ENCODE data around the gene KPTN. TPM values are rescaled to one million over a fixed set of nuclear protein-coding genes. Genes with fewer than 3 reads are reported as not detected.

Gene KPTN
- total and polyA plus RNA-seq, 2 of the 8 experiments (the other 6 are each of a cell fraction or from before 2014, with no cell fraction given), result 23.6 to 31.3 TPM

GRCh38 chr19:47503130-47503825, 19.3 kb upstream of the KPTN start:
- Histone ChIP-seq H2AK5ac (ENCODE audit: low read depth, low read length) (no peak overlapping the region), H3K23me2 (ENCODE audit: low read depth, low read length) (no peaks in the 10 kb centered on the region), H3K4me2 (ENCODE audit: insufficient read depth in 1 of 2, low read depth in 2 of 2, low read length in 2 of 2) (no peak overlapping the region), H2BK20ac (ENCODE audit: low read length) (no peak overlapping the region), H3K79me1 (ENCODE audit: low read depth, low read length) (peaks cover 6% of the 10 kb centered on the region), H3K27ac (ENCODE audit: low read depth, low read length) (no peak overlapping the region), H4K5ac (ENCODE audit: insufficient read length, low read depth, low read length) (no peak overlapping the region), H4K8ac (ENCODE audit: extremely low read depth, insufficient read depth, low read length) (no peak overlapping the region), H2AFZ (ENCODE audit: low read length) (no peak overlapping the region), H4K91ac (replicated peaks; ENCODE audit: insufficient read length, low read length) (no peak overlapping the region), H3K56ac (replicated peaks; ENCODE audit: insufficient read length, low read depth, low read length) (no peak overlapping the region), H3K18ac (ENCODE audit: extremely low read depth, low read length) (no peak overlapping the region), H4K20me1 (replicated peaks in 1 of 2; ENCODE audit: control insufficient read depth in 1 of 2, insufficient read depth in 2 of 2, low read length in 2 of 2) (peaks cover 0 to 7% of the 10 kb centered on the region in 2 experiments), H2BK5ac (ENCODE audit: low read depth, low read length) (no peak overlapping the region), H2BK12ac (ENCODE audit: low read depth, low read length) (no peak overlapping the region), H3K23ac (ENCODE audit: insufficient read length) (no peak overlapping the region), H3K9ac (replicated peaks in 1 of 4; ENCODE audit: extremely low read depth in 1 of 4, low read depth in 3 of 4, low read length in 3 of 4) (no peak overlapping the region), H3K79me2 (ENCODE audit: control insufficient read depth in 1 of 2, insufficient read depth in 2 of 2, low read length in 2 of 2) (peaks cover 0 to 24% of the 10 kb centered on the region in 2 experiments; a peak in 2 of 4 replicates), H2BK15ac (ENCODE audit: low read length) (no peak overlapping the region), H3K14ac (ENCODE audit: insufficient read length) (no peak overlapping the region), H3K4ac (replicated peaks; ENCODE audit: insufficient read length, low read depth, low read length) (no peak overlapping the region), H3K9me3 (ENCODE audit: insufficient read depth in 2 of 2, low read depth in 1 of 2, low read length in 1 of 2) (no peaks in the 10 kb centered on the region), H2BK120ac (replicated peaks; ENCODE audit: low read depth, low read length) (no peak overlapping the region), H3K27me3 (replicated peaks in 1 of 4; ENCODE audit: control insufficient read depth in 3 of 4, extremely low read depth in 1 of 4, insufficient read depth in 3 of 4, low read length in 3 of 4) (no peaks in the 10 kb centered on the region), H3K4me3 (ENCODE audit: extremely low read depth in 1 of 4, insufficient read depth in 2 of 4, low read depth in 3 of 4, low read length in 4 of 4) (no peak overlapping the region), H3K4me1 (replicated peaks in 1 of 4; ENCODE audit: control insufficient read depth in 3 of 4, insufficient read depth in 4 of 4, low read length in 3 of 4) (peaks cover 0 to 13% (median 4%) of the 10 kb centered on the region in 4 experiments; a peak in 5 of 7 replicates), H3K36me3 (ENCODE audit: control insufficient read depth in 2 of 4, insufficient read depth in 4 of 4, low read length in 3 of 4) (no peaks in the 10 kb centered on the region)
- ChIA-PET CTCF (ENCODE audit: partially characterized antibody) (interaction anchor here (0.8 to 1.4 kb wide), 6 partner anchors 9 to 204 kb away, joined by 3 to 5 read pairs (median 4); partner anchors contain the start of gene KPTN), POLR2A (ENCODE audit: partially characterized antibody) (interaction anchor here (0.9 to 5.0 kb wide), 3 partner anchors 8 to 19 kb away, joined by 3 to 17 read pairs (median 4); partner anchors contain the start of gene KPTN)
- no peak for FAIRE-seq
- no peak for DNase-seq (ENCODE audit: low read depth in 1 of 2, low spot score in 2 of 2)
- 94% methylated on average over 13 of the region's 13 CpGs; no CpG with 5 or more reads in 1 of the 2 experiments for WGBS, 2 experiments (ENCODE audit: extremely low coverage in 1 of 2, insufficient coverage in 1 of 2, insufficient read length in 1 of 2, insufficient replicate concordance in 2 of 2, low coverage in 1 of 2, low lambda C conversion rate in 2 of 2, missing lambda C conversion rate in 1 of 2)
- no peak for TF ChIP-seq CBX8 (IDR thresholded peaks at IDR 0.05; ENCODE audit: borderline replicate concordance, low read depth, low read length)
- no peak for TF ChIP-seq SIRT6 (IDR thresholded peaks at IDR 0.05; ENCODE audit: low read length)

Data from H1 (cell line).